MCF 10A (cell line): ENCODE data around the gene P4HB. TPM values are rescaled to one million over a fixed set of nuclear protein-coding genes. Genes with fewer than 3 reads are reported as not detected.

Experiments
- BruUV-seq: library from RNA; stranded (reverse); fragments of 400-500 nt; replicated peaks from 2 replicates; lab custom pipeline; 2021; lab: Mats Ljungman, UMichigan
- CTCF ChIA-PET: fragments of 300-600 bp; sonication (Branson Sonifier 250); formaldehyde crosslinking; extraction: SDS; loops from one replicate; lab custom pipeline; 2021; ENCODE audit warnings: antibody characterized with exemption, inconsistent platforms; lab: Yijun Ruan, JAX
- POLR2A ChIA-PET: fragments of 300-600, 350-650 bp; sonication (Branson Sonifier 250); formaldehyde crosslinking; extraction: SDS; loops from one replicate; lab custom pipeline; 2020; ENCODE audit warnings: antibody characterized with exemption, inconsistent platforms; lab: Yijun Ruan, JAX
- DNase-seq: peaks from one replicate; pipeline ENCODE4 v3.0.0-alpha.2; 2018; ENCODE audit not compliant: unreplicated experiment
- H3K27ac Mint-ChIP-seq: one replicate; pipeline ENCODE4 v1.8.0; 2022; ENCODE audit warnings: mild to moderate bottlenecking, low read depth, mixed read lengths; ENCODE audit not compliant: unreplicated experiment
- H3K27me3 Mint-ChIP-seq: one replicate; pipeline ENCODE4 v1.8.0; 2022; ENCODE audit warnings: mixed read lengths; ENCODE audit not compliant: insufficient read depth, unreplicated experiment
- H3K36me3 Mint-ChIP-seq: one replicate; pipeline ENCODE4 v1.8.0; 2022; ENCODE audit warnings: mild to moderate bottlenecking, moderate library complexity, mixed read lengths; ENCODE audit not compliant: insufficient read depth, unreplicated experiment
- H3K4me1 Mint-ChIP-seq: one replicate; pipeline ENCODE4 v1.8.0; 2022; ENCODE audit warnings: mixed read lengths; ENCODE audit not compliant: insufficient read depth, unreplicated experiment
- H3K4me3 Mint-ChIP-seq: one replicate; pipeline ENCODE4 v1.8.0; 2022; ENCODE audit warnings: mild to moderate bottlenecking, moderate library complexity, mixed read lengths; ENCODE audit not compliant: unreplicated experiment
- H3K9me3 Mint-ChIP-seq: one replicate; pipeline ENCODE4 v1.8.0; 2022; ENCODE audit warnings: mixed read lengths; ENCODE audit not compliant: unreplicated experiment
- intact Hi-C: fragments of 100-400 bp; cut with micrococcal nuclease; formaldehyde crosslinking; loops from 2 replicates; pipeline ENCODE4 v1.14.1; 2022
- total RNA-seq: library from RNA; stranded (reverse); gene quantifications from 2 replicates; pipeline ENCODE4 v1.2.3, GENCODE V29; 2022
- TF ChIP-seq, protein P1 (sequence below): fragments of 200-600 bp; IDR thresholded peaks from one replicate; pipeline ENCODE4 v1.8.0; 2022; ENCODE audit warnings: antibody characterized with exemption, mild to moderate bottlenecking; ENCODE audit not compliant: unreplicated experiment

The P4HB gene
- total RNA-seq, 1 experiment from 2014 or later, result 894 TPM

DNA sequence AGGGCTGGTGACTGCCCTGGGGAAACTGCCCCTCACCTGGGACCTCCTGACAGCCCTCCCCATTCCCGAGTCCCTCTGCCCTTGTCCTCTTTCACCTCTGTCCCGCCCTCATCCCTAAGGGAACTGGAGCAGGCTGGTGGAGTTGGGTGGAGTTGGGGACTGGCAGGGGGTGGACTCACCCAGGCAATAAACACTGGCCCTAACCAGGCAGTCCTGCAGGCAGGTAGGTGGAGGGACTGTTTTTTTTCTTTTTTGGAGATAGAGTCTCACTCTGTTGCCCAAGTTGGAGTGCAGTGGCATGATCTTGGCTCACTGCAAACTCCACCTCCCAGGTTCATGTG lies 44.7 kb downstream of the P4HB start:
- no TSS peak for BruUV-seq

DNA sequence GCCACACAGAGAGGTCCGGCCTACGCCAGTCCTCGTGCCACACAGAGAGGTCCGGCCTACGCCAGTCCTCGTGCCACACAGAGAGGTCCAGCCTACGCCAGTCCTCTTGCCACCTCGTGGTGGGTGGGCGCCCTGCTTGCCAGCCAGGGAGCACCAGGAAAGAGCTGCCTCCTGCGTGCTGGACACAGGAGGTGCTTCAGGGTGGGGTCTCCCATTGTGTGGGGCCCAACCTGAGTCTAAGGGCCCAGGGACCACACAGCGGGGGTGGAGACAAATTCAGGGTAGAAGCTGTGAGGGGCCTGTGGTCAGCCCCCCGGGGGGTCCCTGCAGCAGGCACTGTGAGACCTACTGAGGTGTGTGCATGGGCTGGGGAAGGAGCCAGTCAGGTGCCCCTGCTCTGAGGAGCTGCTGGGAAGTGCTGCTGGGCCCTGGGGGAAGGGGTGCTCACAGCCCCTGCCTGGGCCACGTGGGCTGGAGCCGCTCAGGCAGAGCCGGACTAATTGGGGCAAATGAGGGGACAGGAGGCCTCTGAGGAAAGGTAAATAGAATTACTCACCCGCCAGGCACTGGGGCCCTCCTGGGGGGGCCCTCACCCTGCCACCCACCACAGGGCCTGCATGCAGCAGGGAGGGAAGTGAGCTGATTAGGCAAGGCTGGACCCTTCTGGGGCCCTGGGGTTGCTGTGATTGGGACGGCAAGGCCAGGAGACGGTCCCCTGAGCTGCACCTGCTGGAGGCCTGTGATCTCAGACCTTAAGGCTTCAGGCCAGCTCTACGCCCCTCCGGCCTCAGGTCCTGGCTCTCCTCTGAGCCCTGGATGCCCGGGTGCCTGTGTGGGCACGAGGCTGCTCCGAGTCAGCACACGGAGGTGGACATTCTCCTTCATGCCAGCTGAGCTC lies 45.3 kb downstream of the P4HB start:
- no peak overlapping the region for H3K27ac Mint-ChIP-seq
- no TSS peak for BruUV-seq
- no peak overlapping the region for H3K4me3 Mint-ChIP-seq
- DNase-seq, result no peak
- ChIA-PET CTCF (no interaction called here), POLR2A (interaction anchor here (0.8 kb wide), 1 partner anchor 52 kb away, joined by 3 read pairs; no protein-coding TSS in a partner anchor)
- H3K36me3 Mint-ChIP-seq, result no peaks in the 10 kb centered on the region
- no peaks in the 10 kb centered on the region for H3K9me3 Mint-ChIP-seq
- H3K27me3 Mint-ChIP-seq, result peaks cover 34% of the 10 kb centered on the region
- intact Hi-C loops, result no loop called here
- H3K4me1 Mint-ChIP-seq, result peaks cover 6% of the 10 kb centered on the region
- TF ChIP-seq, protein P1, sequence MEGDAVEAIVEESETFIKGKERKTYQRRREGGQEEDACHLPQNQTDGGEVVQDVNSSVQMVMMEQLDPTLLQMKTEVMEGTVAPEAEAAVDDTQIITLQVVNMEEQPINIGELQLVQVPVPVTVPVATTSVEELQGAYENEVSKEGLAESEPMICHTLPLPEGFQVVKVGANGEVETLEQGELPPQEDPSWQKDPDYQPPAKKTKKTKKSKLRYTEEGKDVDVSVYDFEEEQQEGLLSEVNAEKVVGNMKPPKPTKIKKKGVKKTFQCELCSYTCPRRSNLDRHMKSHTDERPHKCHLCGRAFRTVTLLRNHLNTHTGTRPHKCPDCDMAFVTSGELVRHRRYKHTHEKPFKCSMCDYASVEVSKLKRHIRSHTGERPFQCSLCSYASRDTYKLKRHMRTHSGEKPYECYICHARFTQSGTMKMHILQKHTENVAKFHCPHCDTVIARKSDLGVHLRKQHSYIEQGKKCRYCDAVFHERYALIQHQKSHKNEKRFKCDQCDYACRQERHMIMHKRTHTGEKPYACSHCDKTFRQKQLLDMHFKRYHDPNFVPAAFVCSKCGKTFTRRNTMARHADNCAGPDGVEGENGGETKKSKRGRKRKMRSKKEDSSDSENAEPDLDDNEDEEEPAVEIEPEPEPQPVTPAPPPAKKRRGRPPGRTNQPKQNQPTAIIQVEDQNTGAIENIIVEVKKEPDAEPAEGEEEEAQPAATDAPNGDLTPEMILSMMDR, result no peak

More for the DNA sequence above, 44.7 kb downstream of the P4HB start:
- DNase-seq, result no peak
- Mint-ChIP-seq H3K4me1 (peaks cover 6% of the 10 kb centered on the region), H3K36me3 (no peaks in the 10 kb centered on the region), H3K4me3 (no peak overlapping the region), H3K27ac (no peak overlapping the region), H3K27me3 (peaks cover 28% of the 10 kb centered on the region), H3K9me3 (no peaks in the 10 kb centered on the region)
- ChIA-PET POLR2A (interaction anchor here (0.8 kb wide), 1 partner anchor 52 kb away, joined by 3 read pairs; no protein-coding TSS in a partner anchor), CTCF (interaction anchor here (0.7 kb wide), 1 partner anchor 26 kb away, joined by 3 read pairs; no protein-coding TSS in a partner anchor)
- TF ChIP-seq, protein P1, result no peak
- intact Hi-C loops, result no loop called here

DNA sequence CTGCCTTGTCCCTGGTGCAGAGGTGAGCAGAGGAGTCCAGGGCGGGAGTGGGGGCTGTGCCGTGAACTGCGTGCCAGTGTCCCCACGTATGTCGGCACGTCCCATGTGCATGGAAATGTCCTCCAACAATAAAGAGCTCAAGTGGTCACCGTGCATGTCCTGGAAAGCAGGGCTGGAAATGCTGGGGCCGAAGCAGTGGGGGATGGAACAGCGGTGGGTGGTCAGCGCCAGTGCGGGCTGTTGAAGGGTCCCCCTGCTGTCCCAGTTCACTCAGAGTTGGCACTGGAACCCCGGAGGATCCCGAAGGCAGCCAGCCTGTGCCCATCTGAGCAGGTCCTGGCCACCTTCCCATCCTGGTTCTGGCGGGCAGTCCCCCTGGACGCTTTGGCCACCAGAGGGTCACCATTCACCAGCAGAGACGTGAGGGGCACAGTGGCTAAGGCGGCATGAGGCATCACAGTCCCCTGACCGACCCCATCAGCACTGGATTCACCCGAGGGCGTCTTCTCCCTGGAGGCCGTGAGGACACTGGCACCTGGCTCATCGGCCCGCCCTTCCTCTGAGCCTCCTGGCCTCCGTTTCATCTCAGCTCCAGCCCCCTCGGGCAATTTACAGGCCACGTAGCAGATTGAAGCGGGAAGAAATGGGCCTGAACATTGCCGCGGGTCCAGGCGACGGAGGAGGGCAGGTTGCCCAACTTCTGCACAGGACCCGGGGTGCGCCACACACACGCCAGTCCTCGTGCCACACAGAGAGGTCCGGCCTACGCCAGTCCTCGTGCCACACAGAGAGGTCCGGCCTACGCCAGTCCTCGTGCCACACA lies 46.3 kb downstream of the P4HB start:
- no peak for DNase-seq
- POLR2A ChIA-PET, result no interaction called here
- H3K27me3 Mint-ChIP-seq, result peaks cover 43% of the 10 kb centered on the region
- no TSS peak for BruUV-seq
- H3K36me3 Mint-ChIP-seq, result no peaks in the 10 kb centered on the region
- TF ChIP-seq, protein P1, result no peak
- H3K4me1 Mint-ChIP-seq, result peaks cover 12% of the 10 kb centered on the region
- no peaks in the 10 kb centered on the region for H3K9me3 Mint-ChIP-seq
- H3K27ac Mint-ChIP-seq, result no peak overlapping the region
- intact Hi-C loops, result no loop called here
- H3K4me3 Mint-ChIP-seq, result no peak overlapping the region
- CTCF ChIA-PET, result interaction anchor here (0.7 kb wide), 1 partner anchor 540 kb away, joined by 5 read pairs; no protein-coding TSS in a partner anchor

DNA sequence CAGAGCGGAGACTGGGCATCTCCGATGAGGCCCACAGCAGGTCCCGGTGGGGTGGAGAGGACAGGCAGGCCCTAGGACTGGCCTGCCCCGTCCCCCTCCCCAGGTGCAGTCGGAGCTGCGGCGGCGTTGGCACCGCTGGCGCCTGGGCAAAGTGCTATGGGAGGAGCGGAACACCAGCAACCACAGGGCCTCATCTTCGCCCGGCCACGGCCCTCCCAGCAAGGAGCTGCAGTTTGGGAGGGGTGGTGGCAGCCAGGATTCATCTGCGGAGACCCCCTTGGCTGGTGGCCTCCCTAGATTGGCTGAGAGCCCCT lies 47.0 kb downstream of the P4HB start:
- Mint-ChIP-seq H3K27me3 (peaks cover 51% of the 10 kb centered on the region), H3K4me3 (no peak overlapping the region), H3K36me3 (no peaks in the 10 kb centered on the region), H3K4me1 (peaks cover 15% of the 10 kb centered on the region), H3K9me3 (no peaks in the 10 kb centered on the region), H3K27ac (no peak overlapping the region)
- BruUV-seq, result no TSS peak
- ChIA-PET POLR2A (no interaction called here), CTCF (interaction anchor here (0.7 kb wide), 1 partner anchor 539 kb away, joined by 5 read pairs; no protein-coding TSS in a partner anchor)
- TF ChIP-seq, protein P1, result no peak
- no peak for DNase-seq
- intact Hi-C loops, result no loop called here
